ENCODE data around the gene HOXD9.

The HOXD9 gene

GRCh38 chr2:176123411-176124109 lies 1.0 kb downstream of the HOXD9 start:
- TF ChIP-seq CTCF (IDR thresholded peaks at IDR 0.05; ENCODE audit: insufficient read depth, low read depth, low read length, missing control alignments), result no peak
- H3K4me3 ChIP-seq (ENCODE audit: low read depth, low read length), result no peak overlapping the region
- no peak for DNase-seq (ENCODE audit: low read depth)

GRCh38 chr2:176124110-176124946 lies 1.8 kb downstream of the HOXD9 start:
- TF ChIP-seq CTCF (IDR thresholded peaks at IDR 0.05; ENCODE audit: insufficient read depth, low read depth, low read length, missing control alignments), result no peak
- H3K4me3 ChIP-seq (ENCODE audit: low read depth, low read length), result no peak overlapping the region

GRCh38 chr2:176124947-176125771 lies 2.6 kb downstream of the HOXD9 start:
- no peak for TF ChIP-seq CTCF (IDR thresholded peaks at IDR 0.05; ENCODE audit: insufficient read depth, low read depth, low read length, missing control alignments)
- no peak for DNase-seq (ENCODE audit: low read depth)
- H3K4me3 ChIP-seq (ENCODE audit: low read depth, low read length), result no peak overlapping the region

More at GRCh38 chr2:176124110-176124946, 1.8 kb downstream of the HOXD9 start:
- DNase-seq (ENCODE audit: low read depth), result no peak

- no peak for TF ChIP-seq CTCF (IDR thresholded peaks at IDR 0.05; ENCODE audit: insufficient read depth, low read depth, low read length, missing control alignments)
- H3K4me3 ChIP-seq (ENCODE audit: low read depth, low read length), result no peak overlapping the region
- no peak for DNase-seq (ENCODE audit: low read depth)
These were observed 3.2 kb downstream of the HOXD9 start for GRCh38 chr2:176125772-176126054.

GRCh38 chr2:176126929-176127773 lies 4.6 kb downstream of the HOXD9 start:
- peak; percentile 61 for DNase-seq (ENCODE audit: low read depth)
- H3K4me3 ChIP-seq (ENCODE audit: low read depth, low read length), result no peak overlapping the region
- peak; percentile 63 for TF ChIP-seq CTCF (IDR thresholded peaks at IDR 0.05; ENCODE audit: insufficient read depth, low read depth, low read length, missing control alignments)

GRCh38 chr2:176127774-176128072 lies 5.2 kb downstream of the HOXD9 start:
- H3K4me3 ChIP-seq (ENCODE audit: low read depth, low read length), result no peak overlapping the region
- TF ChIP-seq CTCF (IDR thresholded peaks at IDR 0.05; ENCODE audit: insufficient read depth, low read depth, low read length, missing control alignments), result no peak
- DNase-seq (ENCODE audit: low read depth), result no peak

Measured in GM12865 (cell line).